SU-DHL-6 (cell line): Measurements from ENCODE around the gene EGFL7.

Experiments used
- EZH2phosphoT487 ChIP-seq: fragments of 200-600 bp; sonication (generic), shearing (Covaris generic); conservative IDR thresholded peaks from 2 replicates; pipeline ENCODE4 v1.6.1; 2018; ENCODE audit warnings: mild to moderate bottlenecking, antibody characterized with exemption, low read length, moderate library complexity, mixed read lengths
- TF ChIP-seq, protein P1 (sequence below): fragments of 200-600 bp; sonication (generic); IDR thresholded peaks from one replicate; pipeline ENCODE4 v1.5.1; 2017; ENCODE audit warnings: antibody characterized with exemption, mild to moderate bottlenecking, low read length, moderate library complexity; ENCODE audit not compliant: insufficient read depth, poor library complexity, severe bottlenecking

DNA sequence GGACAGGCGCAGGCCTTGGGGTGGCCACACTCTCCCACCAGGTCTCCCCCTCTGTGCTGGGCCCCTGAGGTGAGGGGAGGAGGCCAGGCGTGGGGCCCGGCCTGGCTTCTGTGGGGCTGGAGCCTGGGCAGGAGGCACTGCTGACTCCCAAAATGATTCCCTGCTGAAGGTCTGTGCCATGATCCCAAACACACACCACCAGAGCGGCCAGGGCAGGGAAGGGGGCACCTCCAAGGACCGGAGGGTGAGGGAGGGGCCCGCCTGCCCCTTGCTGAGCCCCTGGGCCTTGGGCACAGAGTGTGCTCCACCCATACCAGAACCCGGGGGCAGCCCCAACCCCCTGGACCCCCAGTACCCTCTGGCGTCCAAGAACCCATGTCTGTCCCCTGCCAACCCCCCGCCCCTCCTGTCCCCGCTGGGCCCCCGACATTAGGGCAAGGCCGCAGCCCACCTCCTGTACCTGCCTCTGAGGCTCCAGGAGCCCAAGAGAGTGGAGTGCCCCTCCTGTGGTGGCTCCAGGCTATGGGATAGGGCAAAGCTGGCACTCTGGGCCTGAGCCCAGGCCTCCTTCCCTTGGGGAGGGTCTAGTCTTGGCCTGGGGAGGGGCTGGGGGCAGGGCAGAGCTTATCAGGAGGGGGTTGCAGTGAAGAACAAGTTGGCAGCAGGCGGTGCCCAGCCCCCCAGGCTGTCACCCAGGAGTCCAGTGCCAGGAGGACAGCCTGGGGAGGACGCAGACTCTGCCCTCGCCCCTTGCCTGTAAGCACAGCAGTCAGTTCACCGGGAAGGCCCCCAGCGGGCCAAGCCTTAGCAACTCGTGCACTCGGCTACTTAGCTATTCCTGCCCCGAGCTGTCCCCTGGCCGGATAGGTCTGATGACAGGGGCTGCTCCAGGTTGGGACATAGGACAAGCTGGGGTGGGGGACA lies 2.6 kb upstream of the EGFL7 start:
- TF ChIP-seq, protein P1, sequence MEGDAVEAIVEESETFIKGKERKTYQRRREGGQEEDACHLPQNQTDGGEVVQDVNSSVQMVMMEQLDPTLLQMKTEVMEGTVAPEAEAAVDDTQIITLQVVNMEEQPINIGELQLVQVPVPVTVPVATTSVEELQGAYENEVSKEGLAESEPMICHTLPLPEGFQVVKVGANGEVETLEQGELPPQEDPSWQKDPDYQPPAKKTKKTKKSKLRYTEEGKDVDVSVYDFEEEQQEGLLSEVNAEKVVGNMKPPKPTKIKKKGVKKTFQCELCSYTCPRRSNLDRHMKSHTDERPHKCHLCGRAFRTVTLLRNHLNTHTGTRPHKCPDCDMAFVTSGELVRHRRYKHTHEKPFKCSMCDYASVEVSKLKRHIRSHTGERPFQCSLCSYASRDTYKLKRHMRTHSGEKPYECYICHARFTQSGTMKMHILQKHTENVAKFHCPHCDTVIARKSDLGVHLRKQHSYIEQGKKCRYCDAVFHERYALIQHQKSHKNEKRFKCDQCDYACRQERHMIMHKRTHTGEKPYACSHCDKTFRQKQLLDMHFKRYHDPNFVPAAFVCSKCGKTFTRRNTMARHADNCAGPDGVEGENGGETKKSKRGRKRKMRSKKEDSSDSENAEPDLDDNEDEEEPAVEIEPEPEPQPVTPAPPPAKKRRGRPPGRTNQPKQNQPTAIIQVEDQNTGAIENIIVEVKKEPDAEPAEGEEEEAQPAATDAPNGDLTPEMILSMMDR, result no peak
- no peak for TF ChIP-seq EZH2phosphoT487
